Measurements from ENCODE around the gene MLLT6.

MLLT6 gene

DNA sequence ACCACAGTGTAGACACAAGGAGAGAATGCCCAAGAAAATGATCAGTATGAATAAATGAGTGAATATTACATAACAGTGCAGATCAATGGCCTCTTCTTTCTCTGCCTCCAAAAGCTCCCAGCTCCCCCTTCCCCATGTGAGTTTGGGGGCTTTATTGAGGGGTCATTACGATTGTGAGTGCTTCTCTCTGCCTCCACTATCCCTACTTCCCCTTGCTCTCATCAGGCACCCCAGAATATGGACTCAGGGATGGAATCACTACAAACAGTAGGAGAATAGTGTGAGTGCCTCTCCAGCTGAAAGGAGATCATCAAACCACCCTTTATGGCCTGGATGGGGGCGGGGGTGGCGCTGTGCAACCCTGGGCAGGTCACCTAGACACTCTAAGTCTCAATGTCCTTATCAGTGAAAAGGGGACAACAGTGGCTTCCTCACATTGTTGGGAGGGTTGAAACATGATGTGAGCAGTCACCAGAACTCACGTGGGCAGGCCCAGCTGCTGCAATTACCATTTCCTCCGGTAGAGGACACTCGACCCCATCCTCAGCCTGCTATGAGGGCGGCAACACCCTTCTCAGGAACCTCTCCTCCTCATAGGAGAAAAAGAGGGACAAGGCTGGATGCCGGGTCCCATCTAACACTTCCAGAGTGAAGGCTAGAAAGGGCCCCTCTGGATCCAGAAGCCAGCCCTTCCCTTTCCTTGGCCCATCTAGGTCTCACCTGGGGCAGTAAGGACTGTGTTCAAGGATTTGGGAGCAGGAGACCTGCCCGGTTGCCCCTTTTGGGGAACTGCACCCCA, 28.2 kb upstream of the MLLT6 start:
- DNase-seq, result peak; percentile 75

DNA sequence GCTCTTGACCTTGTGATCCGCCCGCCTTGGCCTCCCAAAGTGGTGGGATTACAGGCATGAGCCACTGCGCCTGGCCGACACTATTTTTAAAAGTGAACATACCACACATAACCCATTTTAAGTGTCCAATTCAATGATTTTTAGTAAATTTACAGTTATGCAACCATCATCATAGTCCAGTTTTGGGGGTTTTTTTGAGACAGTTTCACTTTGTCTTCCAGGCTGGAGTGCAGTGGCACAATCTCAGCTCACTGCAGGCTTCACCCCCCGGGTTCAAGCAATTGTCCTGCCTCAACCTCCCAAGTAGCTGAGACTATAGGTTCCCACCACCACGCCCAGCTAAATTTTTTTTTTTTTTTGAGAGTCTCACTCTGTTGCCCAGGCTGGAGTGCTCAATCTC, 27.3 kb upstream of the MLLT6 start:
- no peak for DNase-seq

DNA sequence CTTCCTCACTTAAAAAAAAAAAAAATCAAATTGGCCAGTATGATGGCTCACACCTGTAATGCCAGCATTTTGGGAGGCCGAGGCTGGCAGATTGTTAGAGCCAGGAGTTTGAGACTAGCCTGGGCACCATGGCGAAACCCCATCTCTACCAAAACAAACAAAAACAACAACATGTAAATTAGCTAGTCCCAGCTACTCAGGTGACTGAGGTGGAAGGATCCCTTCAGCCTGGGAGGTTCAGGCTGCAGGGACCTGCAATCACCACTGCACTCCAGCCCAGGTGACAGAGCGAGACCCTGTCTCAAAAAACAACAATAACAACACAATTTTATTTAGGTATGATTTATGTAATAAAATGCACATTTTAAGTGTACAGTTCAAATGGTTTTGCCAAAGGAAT, 24.0 kb upstream of the MLLT6 start:
- DNase-seq, result no peak

DNA sequence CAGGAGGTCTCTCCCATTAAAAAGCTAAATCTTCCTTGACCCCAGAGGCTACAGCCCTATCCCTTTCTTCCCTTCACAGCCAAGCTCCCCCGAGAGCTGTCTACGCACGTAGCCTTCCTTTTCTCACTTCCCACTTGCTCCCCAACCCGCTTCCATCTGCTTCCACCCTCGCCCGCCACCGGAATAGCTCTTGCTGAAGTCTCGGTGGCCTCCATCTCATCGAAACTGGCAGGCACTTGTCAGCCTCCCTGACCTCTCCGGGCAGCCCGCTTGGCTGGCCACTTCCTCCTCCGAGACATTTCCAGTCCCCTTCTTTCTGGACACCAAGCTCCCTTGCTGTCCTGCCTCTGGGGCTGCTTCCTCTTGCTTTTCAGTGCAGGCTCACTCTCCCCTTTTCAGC, 19.6 kb upstream of the MLLT6 start:
- no peak for DNase-seq

DNA sequence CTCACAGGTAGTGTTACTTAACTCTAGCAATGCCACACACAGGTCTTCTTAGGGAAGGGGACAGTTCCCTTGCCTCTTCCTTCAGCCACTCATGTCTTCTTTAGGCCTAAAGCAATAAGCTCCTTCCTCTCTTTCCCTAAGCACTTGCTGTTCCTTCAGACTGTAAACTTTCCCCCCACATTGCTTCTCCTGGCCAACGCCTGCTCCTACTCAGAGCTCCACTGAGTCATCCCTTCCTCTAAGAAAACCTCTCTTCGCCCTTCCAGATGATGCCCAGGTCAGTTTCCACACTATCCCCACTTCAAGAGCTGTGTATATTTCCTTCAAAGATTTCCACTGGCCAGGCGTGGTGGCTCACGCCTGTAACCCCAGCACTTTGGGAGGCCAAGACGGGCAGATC, 17.8 kb upstream of the MLLT6 start:
- DNase-seq, result no peak

DNA sequence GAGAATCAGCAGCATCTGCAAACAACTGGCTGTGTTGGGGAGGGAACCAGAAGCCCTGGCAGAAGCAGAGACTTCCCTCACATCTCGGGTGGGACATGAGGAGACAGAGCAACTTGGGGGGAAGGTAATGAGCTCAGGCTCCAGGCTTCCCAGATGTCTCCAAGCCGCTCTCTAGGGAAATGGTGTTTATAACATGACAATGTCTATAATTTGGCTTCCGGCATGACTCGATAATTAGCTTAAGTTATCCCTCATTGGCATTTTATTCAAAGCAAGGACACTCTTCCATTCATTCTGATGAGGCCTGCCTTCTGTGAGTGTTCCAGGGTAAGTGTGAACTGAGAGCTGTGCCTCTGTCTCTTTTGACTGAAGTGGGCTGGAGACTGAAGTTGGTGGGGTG, 14.7 kb upstream of the MLLT6 start:
- DNase-seq, result no peak

DNA sequence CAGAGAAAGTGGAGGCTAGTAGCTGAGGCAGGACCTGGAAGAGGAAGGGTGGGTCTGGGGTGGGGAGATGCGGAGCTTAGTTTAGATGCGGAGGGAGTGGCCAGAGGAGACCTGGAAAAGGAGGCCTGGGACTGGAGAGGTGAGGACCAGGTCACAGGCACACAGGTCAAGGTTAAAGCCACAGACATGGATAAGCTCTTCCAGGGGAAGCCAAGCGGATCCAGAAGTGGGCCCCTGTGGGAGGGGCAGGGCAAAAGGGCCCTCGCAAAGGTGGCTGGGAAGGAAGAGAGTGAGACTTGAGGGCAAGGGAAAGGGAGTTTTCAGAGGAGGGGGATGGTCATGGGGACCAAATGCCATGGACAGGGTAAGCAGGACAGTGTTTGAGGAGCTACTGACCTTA, 13.9 kb upstream of the MLLT6 start:
- DNase-seq, result no peak

DNA sequence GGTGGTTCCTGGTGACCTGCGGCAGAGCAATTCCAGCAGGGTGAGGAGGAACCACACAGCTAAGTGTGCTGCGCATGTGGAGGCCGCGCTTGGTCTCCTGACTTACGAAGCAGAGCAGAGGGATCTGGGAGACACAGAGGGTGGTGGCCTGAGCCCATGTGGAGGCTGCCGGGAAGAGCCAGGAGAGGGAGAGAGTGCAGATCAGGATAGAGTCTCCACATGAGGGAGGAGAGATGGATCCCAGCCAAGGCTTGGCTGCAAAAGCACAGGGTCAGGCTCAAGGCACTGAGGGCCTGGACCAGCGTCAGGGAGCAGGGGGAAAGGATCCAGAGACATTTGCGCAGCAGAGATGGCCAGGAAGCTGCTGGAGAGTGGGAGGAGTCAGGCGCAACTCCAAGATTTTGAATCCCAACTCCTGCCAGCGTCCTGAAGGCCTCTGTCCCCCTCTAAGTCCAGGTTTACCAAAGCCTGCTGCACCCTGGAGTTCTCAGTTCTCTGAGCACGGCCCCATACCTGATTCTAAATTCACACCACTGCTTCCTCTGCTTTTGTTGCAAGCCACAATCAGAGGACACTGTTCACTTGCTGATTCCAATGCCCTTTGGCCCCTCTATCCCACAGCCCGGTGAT, 11.3 kb upstream of the MLLT6 start:
- no peak for DNase-seq

DNA sequence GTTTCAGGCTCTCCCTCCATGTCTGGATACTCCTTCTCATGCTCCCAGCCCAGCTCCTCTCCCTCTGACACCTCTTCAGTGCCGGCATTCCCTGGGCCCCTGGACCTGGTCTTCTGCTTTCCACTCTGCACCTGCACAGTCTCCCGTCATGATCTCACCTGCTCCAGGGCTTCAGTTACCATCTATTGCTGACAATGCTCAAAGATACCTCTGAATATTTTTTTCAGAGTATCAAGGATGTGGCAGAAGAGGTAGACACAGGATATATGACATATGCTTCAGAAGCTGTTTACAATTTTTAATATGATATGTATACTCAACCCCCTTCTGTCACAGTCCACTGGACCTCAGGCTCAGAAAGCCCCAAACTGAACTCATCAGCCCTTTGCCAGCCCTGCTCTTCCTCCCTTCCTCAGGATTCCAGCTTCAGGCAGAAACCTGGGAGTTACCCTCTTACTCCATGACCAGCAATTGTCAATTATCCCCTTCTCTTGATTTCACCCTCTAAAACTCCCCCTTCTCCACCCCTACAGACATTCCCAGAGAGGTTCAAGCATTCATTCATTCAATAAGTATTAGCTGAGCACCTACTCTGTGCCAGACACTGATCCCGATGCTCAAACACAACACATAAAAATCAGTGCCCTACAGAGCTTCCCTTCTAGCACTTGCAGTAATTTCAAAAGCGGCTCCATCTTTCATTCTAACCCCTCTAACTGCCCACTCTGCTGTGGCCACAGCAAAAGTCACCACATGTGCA, 7.8 kb upstream of the MLLT6 start:
- DNase-seq, result no peak

DNA sequence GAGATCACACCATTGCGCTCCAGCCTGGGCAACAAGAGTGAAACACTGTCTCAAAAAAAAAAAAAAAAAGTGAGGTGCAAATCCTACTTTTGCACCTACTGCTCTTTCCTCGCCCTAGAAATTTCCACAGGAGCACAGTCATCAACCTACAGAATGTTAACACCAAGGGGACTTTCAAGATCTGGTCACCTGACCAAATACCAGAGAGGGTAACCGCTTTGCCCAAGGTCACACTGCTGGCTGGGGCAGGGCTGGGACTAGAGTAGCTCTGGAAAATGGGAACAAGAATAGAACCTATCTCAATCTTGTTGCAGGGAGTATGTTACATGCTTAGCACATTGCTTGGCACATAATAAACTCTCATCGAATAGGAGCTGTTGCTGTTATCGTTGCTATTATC, 6.3 kb upstream of the MLLT6 start:
- DNase-seq, result no peak

DNA sequence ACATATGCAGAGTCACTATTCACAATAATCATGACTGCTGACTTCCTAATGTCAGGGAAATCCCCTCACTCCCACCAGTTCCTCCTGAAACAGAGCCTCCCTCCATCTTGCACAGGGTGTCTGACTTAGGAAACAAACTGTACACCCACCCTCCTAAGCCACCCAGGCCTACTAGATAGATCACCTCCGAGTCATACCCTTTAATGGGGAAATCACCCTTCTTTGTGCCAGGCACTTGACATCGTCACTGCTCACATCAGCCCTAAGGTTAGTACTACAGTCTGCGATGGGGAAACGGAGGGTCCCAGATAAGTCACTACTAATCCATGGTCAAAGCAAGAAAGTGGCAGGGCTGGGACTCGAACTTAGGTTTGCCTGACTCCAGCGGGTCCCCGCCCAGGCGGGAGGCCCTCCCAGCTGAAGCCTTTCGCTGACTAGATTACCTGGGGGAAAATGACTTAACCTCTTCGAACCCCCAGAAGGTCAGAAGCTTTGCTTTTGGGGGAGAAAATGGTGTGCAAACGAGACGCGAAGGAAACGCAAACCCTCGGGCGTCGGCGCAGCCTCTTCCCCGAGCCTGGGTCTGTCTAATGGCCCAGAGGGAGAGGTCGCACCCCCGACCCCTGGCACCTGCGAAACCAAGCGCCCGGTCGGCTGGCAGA, 3.4 kb upstream of the MLLT6 start:
- DNase-seq, result no peak

DNA sequence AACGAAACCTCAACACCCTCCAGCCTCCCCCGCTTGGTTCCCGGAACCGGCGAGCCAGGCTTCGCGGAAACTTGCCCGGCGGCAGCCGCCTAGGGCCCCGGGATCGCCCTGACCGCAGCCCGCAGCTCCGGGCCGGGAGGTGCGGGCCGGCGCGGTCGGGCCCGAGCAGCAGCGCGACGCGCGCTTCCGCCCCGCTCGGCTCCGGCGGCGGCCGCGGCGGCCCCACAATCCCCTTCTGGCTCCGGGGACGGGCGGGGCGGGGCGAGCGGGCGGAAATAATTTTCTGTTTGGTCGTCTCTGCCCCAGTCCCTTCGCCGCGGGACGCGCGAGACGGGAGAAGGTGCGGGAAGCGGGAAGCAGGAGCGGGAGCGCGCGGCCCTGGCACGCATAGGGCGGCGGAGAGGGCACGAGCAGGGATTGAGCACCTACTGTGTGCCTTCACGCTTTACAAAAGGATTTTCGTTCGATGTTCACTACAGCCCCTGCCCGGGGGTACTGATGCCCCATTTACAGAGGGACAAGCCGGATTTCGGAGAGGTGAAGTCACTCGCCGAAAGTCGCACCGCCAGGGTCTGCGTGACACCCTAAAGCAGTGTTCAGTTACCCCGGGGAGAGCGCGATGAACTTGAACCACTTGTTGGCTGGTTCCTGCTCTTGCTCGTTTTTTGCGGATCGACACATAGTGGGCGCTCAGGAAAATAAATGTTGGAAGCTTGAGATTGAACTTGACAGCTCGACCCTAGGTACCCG, 2.7 kb upstream of the MLLT6 start:
- peak; percentile 85 for DNase-seq

DNA sequence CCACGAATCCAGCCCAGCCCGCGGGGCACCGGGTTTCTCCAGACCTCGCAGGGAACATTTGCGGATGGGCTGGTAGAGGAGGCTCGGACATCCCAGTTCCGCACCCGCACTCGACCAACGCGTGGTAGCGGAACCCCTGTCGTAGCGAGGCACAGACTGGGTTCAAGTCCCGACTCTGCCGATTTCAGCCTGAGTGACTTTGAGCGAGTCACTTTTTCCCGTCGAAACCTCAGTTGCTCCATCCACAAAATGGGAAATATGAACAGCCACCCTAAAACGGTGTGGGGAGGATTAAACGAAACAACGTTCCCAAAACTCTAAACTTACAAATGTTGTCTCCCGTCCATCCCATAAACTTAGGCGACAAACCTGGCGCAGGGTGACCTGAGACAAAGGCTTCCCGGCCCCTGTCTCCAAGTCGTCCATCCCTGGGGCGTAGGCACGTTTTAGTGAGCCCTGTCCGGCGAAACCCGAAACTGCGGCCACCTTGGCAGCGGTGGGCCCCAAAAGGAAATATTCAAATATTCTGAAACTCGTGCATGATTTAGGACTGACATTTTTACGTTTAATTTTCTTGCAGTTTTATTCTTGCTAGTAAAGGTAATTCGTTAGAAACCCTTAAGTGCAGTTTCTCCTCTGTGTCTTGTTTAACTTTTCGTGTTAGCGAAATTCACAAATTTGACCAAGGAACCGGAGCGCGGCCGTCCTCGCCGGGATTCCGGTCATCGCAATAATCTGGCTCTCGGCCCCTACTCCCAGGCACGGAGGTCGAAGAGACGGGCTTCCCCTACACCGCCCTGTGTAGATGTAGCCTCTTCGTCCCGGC, 1.9 kb upstream of the MLLT6 start:
- DNase-seq, result no peak

DNA sequence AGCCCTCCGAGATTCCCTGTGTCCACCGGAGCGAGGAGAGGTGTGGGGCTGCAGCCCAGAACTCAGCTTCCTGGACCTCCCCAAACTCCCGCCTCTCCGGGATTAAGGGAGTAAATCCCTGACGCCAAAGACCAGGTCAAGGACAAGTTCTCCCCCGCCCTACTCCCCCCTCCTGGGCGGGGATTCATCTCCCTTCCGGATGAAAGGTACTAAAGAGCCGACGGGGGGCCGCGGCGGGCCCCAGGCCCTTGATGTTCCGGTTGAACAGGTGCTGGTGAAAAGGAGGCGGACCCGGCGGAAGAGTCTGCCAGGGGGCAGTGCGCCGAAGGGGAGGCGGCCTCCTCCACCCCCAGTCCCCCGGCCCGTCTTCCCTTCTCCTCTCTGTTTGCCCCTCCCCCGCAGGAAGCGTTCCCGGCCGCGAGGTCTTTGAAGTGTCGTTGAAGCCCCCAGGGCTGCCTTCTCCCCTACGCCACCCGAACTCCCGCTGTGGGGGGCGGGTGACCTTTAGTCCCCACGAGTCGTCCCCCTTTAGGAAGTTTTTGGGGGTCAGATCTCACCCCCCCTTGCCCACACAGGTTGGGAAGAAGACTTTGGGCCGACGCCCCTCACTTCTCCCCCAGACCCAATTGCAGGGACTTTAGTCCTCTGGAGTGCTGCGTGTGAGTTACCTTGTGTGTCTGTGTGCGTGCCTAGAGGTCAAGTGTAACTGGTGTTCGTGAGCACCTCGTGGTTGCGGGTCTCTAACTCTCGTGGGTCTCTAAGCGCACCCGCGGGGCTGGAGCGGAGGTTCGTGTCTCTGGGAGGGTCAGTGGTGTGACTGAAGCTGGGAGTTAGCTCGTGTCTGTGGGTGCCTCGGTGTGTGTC, 1.1 kb upstream of the MLLT6 start:
- DNase-seq, result peak; percentile 94

DNA sequence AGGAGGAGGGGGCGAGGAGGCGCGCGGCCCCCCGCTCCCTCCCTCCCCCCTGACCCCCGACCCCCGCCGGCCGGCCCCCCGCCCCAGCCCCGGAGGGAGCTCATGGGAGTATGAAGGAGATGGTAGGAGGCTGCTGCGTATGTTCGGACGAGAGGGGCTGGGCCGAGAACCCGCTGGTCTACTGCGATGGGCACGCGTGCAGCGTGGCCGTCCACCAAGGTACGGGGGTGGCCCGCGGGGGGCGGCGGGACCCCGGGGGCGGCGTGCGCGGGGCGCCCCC, 390 bp downstream of the MLLT6 start:
- no peak for DNase-seq

DNA sequence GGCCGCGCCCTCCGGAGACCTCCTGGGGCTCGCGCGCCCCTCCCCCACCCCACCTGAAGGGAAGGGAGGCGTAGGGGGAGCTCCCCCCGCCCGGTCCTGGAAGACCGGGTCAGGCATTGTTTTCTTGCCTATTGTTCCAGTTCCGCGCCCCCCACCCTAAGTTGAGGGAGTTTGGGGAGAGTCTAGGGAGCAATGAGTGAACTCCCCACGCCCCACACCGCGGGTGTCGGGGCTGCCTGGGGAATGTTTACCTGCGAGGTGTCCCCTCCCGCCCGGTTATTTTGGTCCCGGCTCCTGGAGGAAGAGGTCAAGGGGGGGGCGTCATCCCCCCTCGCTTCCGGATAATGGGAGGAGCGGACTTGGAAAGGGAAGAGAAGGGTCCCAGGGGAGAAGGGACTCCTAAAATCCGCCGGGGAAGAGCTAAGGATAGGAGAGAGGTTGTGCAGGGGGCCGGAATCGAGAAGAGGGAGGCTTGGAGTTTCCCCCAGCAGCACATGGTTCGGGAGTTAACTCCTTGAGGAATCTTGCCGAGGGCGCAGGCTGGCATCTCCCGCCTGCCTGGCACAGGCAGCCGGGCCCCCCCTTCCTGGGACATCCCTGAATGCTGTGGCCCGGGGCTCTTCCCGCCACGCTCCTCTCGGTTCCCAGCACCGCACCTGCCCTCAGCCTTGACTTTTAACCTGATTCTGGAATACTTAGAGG, 881 bp downstream of the MLLT6 start:
- no peak for DNase-seq

DNA sequence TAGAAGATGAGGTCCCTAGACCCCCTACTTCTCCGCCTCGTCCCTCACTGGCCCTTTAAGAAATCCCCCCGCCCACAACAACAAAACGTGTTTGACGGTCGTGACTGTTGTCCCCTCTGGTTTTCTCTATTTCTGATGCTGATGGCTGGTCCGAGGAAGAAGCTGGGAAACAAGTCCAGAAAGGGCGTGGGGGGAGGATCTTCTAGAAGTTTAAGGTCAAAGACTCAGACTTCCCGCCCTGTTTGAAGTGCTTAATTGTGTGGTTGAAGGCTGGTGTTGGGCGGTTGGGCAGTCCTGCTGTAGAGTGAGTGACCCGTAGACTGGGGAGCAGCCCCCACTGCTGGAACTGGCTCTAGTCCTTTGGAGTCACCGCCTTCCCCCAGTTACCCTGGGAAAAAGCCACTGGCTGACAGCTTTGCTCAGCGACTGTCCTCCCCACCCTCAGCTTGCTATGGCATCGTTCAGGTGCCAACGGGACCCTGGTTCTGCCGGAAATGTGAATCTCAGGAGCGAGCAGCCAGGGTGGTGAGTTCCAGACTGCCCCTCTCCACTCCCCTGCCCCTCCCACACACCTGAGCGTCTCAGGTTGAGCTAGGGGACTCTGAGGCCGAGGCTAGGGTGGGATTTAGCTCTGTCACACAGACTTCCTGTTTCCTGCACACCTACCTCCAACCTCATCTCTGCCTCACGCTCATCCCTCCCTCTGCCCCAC, 1.6 kb downstream of the MLLT6 start:
- no peak for DNase-seq

DNA sequence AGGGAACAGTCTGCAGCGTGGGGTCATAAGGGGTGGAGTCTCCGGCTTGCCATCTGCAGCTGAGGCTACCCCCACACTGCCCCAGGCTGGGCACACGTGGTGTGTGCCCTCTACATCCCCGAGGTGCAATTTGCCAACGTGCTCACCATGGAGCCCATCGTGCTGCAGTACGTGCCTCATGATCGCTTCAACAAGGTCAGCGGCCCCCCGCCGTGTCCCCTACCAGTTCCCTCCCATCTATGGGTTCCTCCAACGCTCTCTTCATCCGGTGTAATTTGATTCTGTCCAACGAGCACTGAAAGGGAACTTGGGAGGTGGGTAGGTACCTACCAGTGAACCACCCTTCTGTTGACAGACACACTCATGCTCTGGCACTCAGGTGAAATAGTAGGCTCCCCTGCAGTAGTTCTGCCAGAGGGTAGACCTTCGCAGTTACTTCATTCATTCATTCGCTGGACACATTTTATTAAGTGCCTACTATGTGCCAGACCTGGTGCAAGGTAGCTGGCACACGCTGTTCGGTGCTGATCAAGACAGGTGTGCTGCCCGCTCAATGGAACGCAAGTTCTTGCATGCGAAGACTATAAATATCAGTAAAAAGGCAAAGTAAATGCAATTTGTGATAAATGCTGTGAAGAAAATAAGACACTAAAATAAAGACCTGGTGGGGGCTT, 2.7 kb downstream of the MLLT6 start:
- no peak for DNase-seq
